HG03280 (cell line): ENCODE measurements around the gene ZSCAN20.

ENCODE experiments used
- ATAC-seq: cut with Tn5 transposase; IDR thresholded peaks from one replicate; pipeline ENCODE4 v1.9.1; 2021; ENCODE audit warnings: mild to moderate bottlenecking, moderate library complexity; ENCODE audit not compliant: unreplicated experiment

The ZSCAN20 gene

GRCh38 chr1:33527934-33528333 is 55.5 kb downstream of the ZSCAN20 start:
- no peak for ATAC-seq

GRCh38 chr1:33529957-33530356 is 57.5 kb downstream of the ZSCAN20 start:
- ATAC-seq = no peak

GRCh38 chr1:33532250-33532649 is 59.8 kb downstream of the ZSCAN20 start:
- no peak for ATAC-seq

- ATAC-seq = no peak
Observed at GRCh38 chr1:33532936-33533335, 60.5 kb downstream of the ZSCAN20 start.

GRCh38 chr1:33535334-33535733 is 62.9 kb downstream of the ZSCAN20 start:
- ATAC-seq = no peak

- ATAC-seq = no peak
Observed at GRCh38 chr1:33537885-33538284, 65.4 kb downstream of the ZSCAN20 start.

- ATAC-seq = no peak
Observed at GRCh38 chr1:33541966-33542365, 69.5 kb downstream of the ZSCAN20 start.
